Measurements from ENCODE around the gene ECHS1.
"Not testable (repeated sequence)": the region's sequence is repeated elsewhere in the genome, so short reads cannot be mapped to it uniquely, and the experiment has no call there.

Gene ECHS1

GRCh38 chr10:133373174-133374090 lies at the start of gene ECHS1:
ECHS1 (minus strand) TSS chr10:133373354; CDS start chr10:133373333, 21 bp downstream.
- DNase-seq (ENCODE audit: low spot score): peak; percentile 99

- DNase-seq (ENCODE audit: low spot score): no peak
Observed at GRCh38 chr10:133422223-133422806, 49.2 kb upstream of the ECHS1 start.

DNA sequence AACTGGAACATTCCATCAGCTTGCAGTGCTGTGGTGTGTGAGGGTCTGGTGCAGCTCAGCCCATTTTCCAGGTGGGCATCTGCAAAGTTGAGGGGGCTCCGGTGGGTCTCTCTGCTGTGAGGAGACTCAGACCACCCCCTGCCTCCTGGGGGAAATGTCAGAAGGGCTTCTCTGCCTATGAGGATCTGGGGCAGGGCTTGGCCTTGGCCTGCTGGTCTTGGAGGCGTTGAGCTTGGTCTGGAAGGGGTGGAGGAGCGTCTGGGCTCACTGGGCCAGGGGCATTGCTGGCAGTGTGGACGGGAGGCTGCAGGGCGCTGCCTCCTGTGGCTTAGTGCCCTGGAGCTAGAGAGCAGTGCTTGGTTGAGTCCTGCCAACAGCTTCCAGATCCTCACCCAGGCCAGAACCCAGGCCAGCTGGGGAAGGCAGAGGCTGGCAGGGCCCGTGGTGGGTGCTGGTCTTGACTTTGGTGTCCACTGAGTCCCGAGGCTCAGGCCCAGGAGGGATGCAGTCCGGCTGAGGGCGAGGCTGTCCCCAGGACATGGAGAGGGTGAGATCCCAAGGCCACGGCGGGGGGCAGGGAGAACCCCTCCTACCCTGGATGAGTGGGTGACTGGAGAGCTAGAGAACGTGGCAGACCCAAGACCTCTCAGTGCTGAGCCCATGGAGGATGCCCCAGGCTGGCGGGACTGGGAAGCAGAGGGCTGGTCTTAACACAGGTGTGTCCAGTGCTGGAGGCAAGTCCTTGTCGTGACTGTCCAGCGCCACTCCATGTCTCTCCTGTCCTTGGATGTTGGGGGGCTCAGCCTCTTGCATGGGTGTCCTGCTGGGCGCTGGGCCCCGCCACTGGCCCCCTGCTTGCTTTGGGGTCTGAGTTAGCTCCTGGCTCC lies 48.4 kb upstream of the ECHS1 start:
- no peak for DNase-seq (ENCODE audit: low spot score)

DNA sequence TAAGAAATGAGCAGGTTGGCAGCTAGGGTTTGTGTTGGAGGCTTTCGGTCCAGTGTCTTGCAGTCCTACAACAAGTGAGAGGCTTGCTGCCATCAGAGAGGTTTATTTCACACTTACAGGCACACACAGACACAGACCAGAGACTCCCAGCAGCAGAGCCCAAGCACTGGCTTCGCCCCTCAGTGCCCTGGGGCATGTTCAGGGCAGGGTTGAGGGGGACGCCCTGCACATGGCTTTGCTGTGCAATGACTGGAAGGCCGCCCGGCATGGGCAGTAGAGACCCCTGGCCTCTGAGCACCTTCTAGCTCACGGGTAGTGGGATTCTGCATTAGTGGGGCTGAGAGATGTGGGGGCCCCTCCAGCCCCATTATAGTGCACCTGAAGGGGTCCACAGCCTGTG lies 47.4 kb upstream of the ECHS1 start:
- DNase-seq (ENCODE audit: low spot score): no peak

GRCh38 chr10:133420028-133420427 lies 46.9 kb upstream of the ECHS1 start:
- DNase-seq (ENCODE audit: low spot score): no peak

- no peak for DNase-seq (ENCODE audit: low spot score)
Observed at GRCh38 chr10:133419211-133419950, 46.2 kb upstream of the ECHS1 start.

- no peak for DNase-seq (ENCODE audit: low spot score)
Observed at GRCh38 chr10:133418289-133418993, 45.3 kb upstream of the ECHS1 start.

GRCh38 chr10:133415752-133416151 lies 42.6 kb upstream of the ECHS1 start:
- DNase-seq (ENCODE audit: low spot score): no peak

GRCh38 chr10:133414401-133414800 lies 41.2 kb upstream of the ECHS1 start:
- DNase-seq (ENCODE audit: low spot score): not testable (repeated sequence)

DNA sequence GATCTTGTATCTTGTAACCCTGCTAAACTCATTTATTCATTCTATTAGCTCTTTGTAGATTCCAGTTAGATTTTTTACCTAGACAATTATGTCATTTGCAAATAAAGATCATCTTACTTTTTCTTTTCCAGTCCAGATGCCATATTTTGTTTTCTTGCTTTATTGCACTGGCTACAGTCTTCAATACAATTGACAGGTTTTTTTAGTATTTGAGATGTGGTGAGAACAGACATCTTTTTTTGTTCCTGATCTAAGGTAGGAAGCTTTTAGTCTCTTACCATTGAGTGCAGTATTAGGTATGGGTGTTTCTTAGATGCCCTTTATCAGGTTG lies 39.2 kb upstream of the ECHS1 start:
- no peak for DNase-seq (ENCODE audit: low spot score)

DNA sequence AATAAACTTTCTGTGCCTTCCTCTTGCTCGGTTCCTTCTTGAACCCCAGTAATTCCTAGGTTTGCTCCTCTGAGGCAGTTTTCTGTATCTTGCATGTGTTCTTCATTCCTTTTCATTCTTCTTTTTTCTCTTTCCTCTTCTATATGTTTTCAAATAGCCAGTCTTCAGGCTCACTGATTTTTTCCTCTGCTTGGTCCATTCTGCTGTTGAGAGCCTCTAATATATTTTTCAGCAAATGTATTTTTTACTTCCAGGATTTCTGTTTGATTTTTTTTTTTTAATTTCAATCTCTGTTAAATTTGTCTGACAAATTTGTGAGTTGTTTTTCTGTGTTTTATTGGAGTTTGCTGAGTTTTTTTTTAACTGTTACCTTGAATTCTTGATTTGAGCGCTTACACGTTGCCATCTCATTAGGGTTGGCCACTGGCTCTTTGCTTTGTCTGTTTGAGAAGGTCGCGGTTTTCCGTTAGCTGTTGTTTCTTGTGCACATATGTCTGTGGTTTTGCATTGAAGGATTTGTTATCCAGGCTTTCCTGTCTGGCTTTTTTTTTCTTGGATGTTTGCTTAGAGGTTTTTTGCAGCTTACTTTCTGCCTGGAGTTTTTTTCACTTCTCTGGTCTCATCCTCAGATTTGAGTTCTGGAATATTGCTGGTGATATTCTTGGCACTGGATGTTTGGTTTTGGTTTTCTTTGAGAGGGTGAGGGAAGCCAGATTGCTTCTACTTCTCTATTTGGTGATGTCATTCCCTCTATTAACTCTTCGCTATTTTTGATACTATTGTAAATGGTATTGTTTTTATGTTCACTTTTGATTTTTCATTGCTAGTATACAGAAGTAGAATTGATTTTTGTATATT lies 38.6 kb upstream of the ECHS1 start:
- DNase-seq (ENCODE audit: low spot score): no peak

- no peak for DNase-seq (ENCODE audit: low spot score)
Observed at GRCh38 chr10:133405844-133406527, 32.8 kb upstream of the ECHS1 start.

GRCh38 chr10:133405272-133405671 lies 32.1 kb upstream of the ECHS1 start:
- no peak for DNase-seq (ENCODE audit: low spot score)

- DNase-seq (ENCODE audit: low spot score): no peak
Observed at GRCh38 chr10:133403784-133404183, 30.6 kb upstream of the ECHS1 start.

DNA sequence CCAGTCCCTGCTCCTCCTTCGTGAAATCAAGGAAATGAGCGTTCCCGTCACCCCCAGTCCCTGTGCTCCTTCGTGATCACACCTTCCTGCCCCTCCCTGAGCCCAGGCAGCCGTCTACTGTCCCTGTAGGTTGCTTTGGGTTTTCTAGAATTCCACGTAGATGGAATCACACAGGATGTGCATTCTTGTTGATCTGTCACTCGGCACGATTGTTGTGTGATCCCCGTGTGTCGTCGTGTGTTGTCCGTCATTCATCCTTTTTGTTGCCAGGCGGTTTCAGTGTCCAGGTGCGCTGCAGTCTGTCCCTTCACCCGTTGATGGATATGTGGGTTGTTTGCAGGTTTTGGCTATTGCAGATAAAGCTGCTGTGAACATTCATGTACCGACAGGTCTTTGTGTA lies 30.2 kb upstream of the ECHS1 start:
- no peak for DNase-seq (ENCODE audit: low spot score)

- no peak for DNase-seq (ENCODE audit: low spot score)
Observed at GRCh38 chr10:133401981-133402725, 29.0 kb upstream of the ECHS1 start.

DNA sequence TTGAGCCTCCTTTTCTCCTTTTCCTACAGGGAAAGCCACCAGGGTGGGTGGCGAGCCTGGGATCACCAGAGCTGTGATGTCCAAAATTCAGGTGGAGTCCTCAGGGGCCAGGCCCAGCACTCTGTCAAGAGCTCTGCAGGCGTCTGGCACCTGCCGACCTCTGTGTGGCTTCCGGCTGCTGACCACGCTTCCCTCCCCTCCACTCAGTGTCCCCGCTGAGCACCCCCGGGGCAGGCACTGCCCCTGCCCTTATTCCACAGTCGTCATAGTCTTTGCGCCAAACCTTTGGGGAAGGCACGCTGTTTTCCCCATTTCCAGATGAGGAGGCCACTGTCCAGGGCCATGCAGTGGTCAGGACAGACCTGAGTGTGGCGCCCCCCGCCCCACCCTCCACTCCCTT lies 28.3 kb upstream of the ECHS1 start:
- DNase-seq (ENCODE audit: low spot score): no peak

- no peak for DNase-seq (ENCODE audit: low spot score)
Observed at GRCh38 chr10:133400624-133401424, 27.7 kb upstream of the ECHS1 start.
